Keratinocyte (primary cell): ENCODE measurements around the gene COX5A.

ENCODE experiments used
- CTCF ChIP-seq, 3 experiments: IDR thresholded peaks in 1 of 3; conservative IDR thresholded peaks in 1 of 3; optimal IDR thresholded peaks in 1 of 3; 2 replicates in 2 of 3; 3 replicates in 1 of 3; pipeline versions ENCODE3 to v1.5.1; 2011; ENCODE audit warnings: low read length in 3 of 3, mild to moderate bottlenecking in 3 of 3, moderate library complexity in 2 of 3, control low read depth in 1 of 3, inconsistent platforms in 1 of 3; ENCODE audit not compliant: insufficient read depth in 2 of 3; ENCODE audit errors: extremely low read depth in 1 of 3
- EZH2 ChIP-seq: IDR thresholded peaks from one replicate; pipeline ENCODE4 v1.6.1; 2012; ENCODE audit warnings: inconsistent platforms, mild to moderate bottlenecking, low read length, moderate library complexity

- TF ChIP-seq EZH2 (no peak), CTCF (optimal IDR thresholded peaks at IDR 0.05 in 1 of 3, IDR thresholded peaks at IDR 0.05 in 1 of 3, conservative IDR thresholded peaks at IDR 0.05 in 1 of 3; ENCODE audit: extremely low read depth in 1 of 3, insufficient read depth in 2 of 3, low read length in 3 of 3) (no peak)
Observed at GRCh38 chr15:74928771-74929198, 9.1 kb downstream of the COX5A start.
